Lung (tissue), 12 donors: Measurements from ENCODE around the gene TERF2IP. TPM values are rescaled to one million over a fixed set of nuclear protein-coding genes. Genes with fewer than 3 reads are reported as not detected.

Source experiments
- ATAC-seq: fragments of 200-7000 bp; cut with Tn5 transposase; one replicate; pipeline ENCODE4 v1.9.1; 2020; ENCODE audit warnings: moderate number of reproducible peaks; ENCODE audit not compliant: insufficient read depth, low FRiP score
- DNase-seq, 3 donors: peaks; one replicate each; pipeline ENCODE4 v3.0.0-alpha.2; 2013 to 2017
- H3K27ac ChIP-seq, 2 donors: one replicate each; pipeline ENCODE4 v1.5.1; 2013; ENCODE audit warnings: mild to moderate bottlenecking in 2 of 2, moderate library complexity in 2 of 2, control low read depth in 1 of 2, inconsistent platforms in 1 of 2, low read depth in 1 of 2, low read length in 1 of 2
- H3K27me3 ChIP-seq, 3 donors: one replicate each; pipeline ENCODE4 v1.5.1; 2013; ENCODE audit warnings: low read length in 2 of 3; ENCODE audit not compliant: control insufficient read depth in 3 of 3, insufficient read depth in 3 of 3
- H3K36me3 ChIP-seq, 4 donors: one replicate each; pipeline ENCODE4 v1.5.1; 2013; ENCODE audit warnings: low read length in 4 of 4, mild to moderate bottlenecking in 1 of 4, moderate library complexity in 1 of 4; ENCODE audit not compliant: control insufficient read depth in 4 of 4, insufficient read depth in 4 of 4
- H3K4me1 ChIP-seq, 5 donors: one replicate each; pipeline ENCODE4 v1.5.1; 2013; ENCODE audit warnings: low read length in 5 of 5, mild to moderate bottlenecking in 2 of 5, moderate library complexity in 1 of 5; ENCODE audit not compliant: control insufficient read depth in 5 of 5, insufficient read depth in 5 of 5
- H3K4me3 ChIP-seq: one replicate; pipeline ENCODE4 v1.5.1; 2013; ENCODE audit warnings: mild to moderate bottlenecking, control low read depth, moderate library complexity
- H3K9ac ChIP-seq, 2 donors: one replicate each; pipeline ENCODE4 v1.5.1; 2013; ENCODE audit warnings: low read length in 2 of 2, control low read depth in 1 of 2; ENCODE audit not compliant: insufficient read depth in 1 of 2
- H3K9me3 ChIP-seq, 4 donors: one replicate each; pipeline ENCODE4 v1.5.1; 2013; ENCODE audit warnings: low read length in 3 of 4, mild to moderate bottlenecking in 1 of 4, moderate library complexity in 1 of 4; ENCODE audit not compliant: control insufficient read depth in 4 of 4, insufficient read depth in 3 of 4
- CTCF ChIP-seq: IDR thresholded peaks from 2 replicates; pipeline ENCODE4 v1.5.1; 2012; ENCODE audit warnings: mild to moderate bottlenecking; ENCODE audit errors: control extremely low read depth, extremely low read depth
- WGBS, 2 donors: extraction: QIAGEN DNeasy Blood & Tissue Kit; methylation state at CpG; one replicate each; pipeline ENCODE4 v1.1.7; 2013; 5-methylcytosine and 5-hydroxymethylcytosine counted together
- polyA plus RNA-seq, 2 donors: library from polyadenylated mRNA; stranded (reverse); fragments of 200-250 nt; gene quantifications; one replicate each; pipeline ENCODE4 v1.2.1, GENCODE V29; 2013
- total RNA-seq, 2 donors: library from RNA; depleted of rRNA in 1 of 2; stranded (reverse); fragments of >200 nt in 1 of 2; gene quantifications; one replicate each; pipeline ENCODE4 v1.2.1, GENCODE V29; 2014 to 2021
- donor health status: control.
- donor health status: control.
- donor health status: Bipolar disorder and iron deficiency.
- donor health status: healthy.
- donor health status: DM: yes; HTN: yes; CAD: no.

Gene TERF2IP
- total and polyA plus RNA-seq, 4 donors, result 47.7 to 73.8 (median 51.6) TPM

- no peak for DNase-seq
- Histone ChIP-seq H3K27ac (no peak overlapping the region), H3K4me3 (no peak overlapping the region), H3K4me1 (no peaks in the 10 kb centered on the region), H3K9ac (no peak overlapping the region), H3K36me3 (peaks cover 48 to 59% (median 53%) of the 10 kb centered on the region in 4 donors), H3K27me3 (no peaks in the 10 kb centered on the region), H3K9me3 (no peaks in the 10 kb centered on the region)
- no peak for TF ChIP-seq CTCF
- no peak for ATAC-seq
- 95 to 96% methylated on average over 10 of the region's 10 CpGs for WGBS, 2 donors
Observed at GRCh38 chr16:75629132-75629531, 18.4 kb upstream of the TERF2IP start.

GRCh38 chr16:75630052-75630451 lies 17.5 kb upstream of the TERF2IP start:
- ATAC-seq, result no peak
- WGBS, 2 donors, result 76 to 88% methylated on average over 3 of the region's 3 CpGs
- peaks cover 54 to 61% (median 55%) of the 10 kb centered on the region in 4 donors for H3K36me3 ChIP-seq

GRCh38 chr16:75632857-75633256 lies 14.7 kb upstream of the TERF2IP start:
- Histone ChIP-seq H3K9ac (no peak overlapping the region), H3K27me3 (no peaks in the 10 kb centered on the region), H3K27ac (no peak overlapping the region), H3K4me3 (no peak overlapping the region), H3K4me1 (no peaks in the 10 kb centered on the region), H3K9me3 (no peaks in the 10 kb centered on the region), H3K36me3 (peaks cover 54 to 66% (median 63%) of the 10 kb centered on the region in 4 donors)
- DNase-seq (no peak), ATAC-seq (no peak)
- 85 to 94% methylated on average over 8 of the region's 8 CpGs for WGBS, 2 donors
- no peak for TF ChIP-seq CTCF

More at GRCh38 chr16:75630052-75630451, 17.5 kb upstream of the TERF2IP start:
- no peak overlapping the region for H3K4me3 ChIP-seq
- H3K4me1 ChIP-seq, result no peaks in the 10 kb centered on the region
- no peaks in the 10 kb centered on the region for H3K27me3 ChIP-seq
- H3K27ac ChIP-seq, result no peak overlapping the region
- no peak overlapping the region for H3K9ac ChIP-seq
- H3K9me3 ChIP-seq, result no peaks in the 10 kb centered on the region
- no peak for DNase-seq
- TF ChIP-seq CTCF, result no peak

- H3K4me3 ChIP-seq, result no peak overlapping the region
- H3K27ac ChIP-seq, result no peak overlapping the region
- H3K9ac ChIP-seq, result no peak overlapping the region
- no peaks in the 10 kb centered on the region for H3K4me1 ChIP-seq
- no peak for TF ChIP-seq CTCF
- H3K9me3 ChIP-seq, result no peaks in the 10 kb centered on the region
- 89 to 90% methylated on average over 3 of the region's 3 CpGs for WGBS, 2 donors
- H3K27me3 ChIP-seq, result no peaks in the 10 kb centered on the region
- no peak for DNase-seq
- peaks cover 35 to 60% (median 53%) of the 10 kb centered on the region in 4 donors for H3K36me3 ChIP-seq
- ATAC-seq, result no peak
Observed at GRCh38 chr16:75635036-75635435, 12.5 kb upstream of the TERF2IP start.
